CD4-positive, alpha-beta T cell treated with Interleukin-12 subunit alpha and Interleukin-12 subunit beta, for 1 hour (primary cell): ENCODE results near the gene PPP2R2C.

Source experiments
- DNase-seq: peaks from one replicate; pipeline ENCODE4 v3.0.0-alpha.2; 2020

PPP2R2C gene

DNA sequence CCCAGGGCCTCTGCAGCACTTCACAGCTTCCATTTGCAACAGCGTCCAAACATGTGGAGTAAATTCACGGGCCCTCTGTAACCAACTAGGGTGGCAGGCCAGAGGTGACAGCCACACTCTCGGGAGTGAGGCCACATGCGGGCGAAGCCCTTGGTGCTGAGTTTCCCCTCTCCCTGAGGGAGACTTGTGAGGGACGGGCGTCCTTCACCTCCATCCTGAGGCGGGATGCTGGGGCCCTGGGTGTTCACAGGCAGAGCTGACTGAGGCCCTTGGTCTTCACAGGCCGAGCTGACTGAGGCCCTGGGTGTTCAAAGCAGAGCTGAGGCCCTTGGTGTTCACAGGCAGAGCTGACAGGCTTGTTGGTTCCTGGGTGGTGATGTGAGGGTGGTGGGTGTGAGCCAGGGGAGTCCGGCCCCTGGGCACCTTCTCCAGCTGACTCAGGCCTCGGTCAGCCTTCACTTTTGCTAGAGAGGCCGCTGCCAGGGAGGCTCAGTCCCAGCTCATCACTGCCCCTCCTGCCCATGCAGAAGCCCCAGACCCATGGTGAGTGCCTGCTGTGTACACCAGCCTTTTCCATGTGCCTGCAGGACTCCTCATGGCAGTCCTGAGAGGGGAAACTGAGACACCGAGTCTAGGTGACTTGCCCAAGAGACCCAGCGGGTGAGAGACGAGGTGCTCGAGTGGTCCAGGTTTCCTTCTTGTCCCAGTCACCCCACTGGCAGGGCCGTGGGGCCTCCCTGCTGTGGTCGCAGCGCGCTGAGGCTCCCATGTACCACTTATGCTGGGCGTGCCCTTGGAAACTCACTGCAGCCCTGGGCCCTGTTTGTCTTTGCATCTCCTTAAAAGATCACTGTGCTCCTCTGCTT, 194.2 kb downstream of the PPP2R2C start:
- DNase-seq, result no peak

DNA sequence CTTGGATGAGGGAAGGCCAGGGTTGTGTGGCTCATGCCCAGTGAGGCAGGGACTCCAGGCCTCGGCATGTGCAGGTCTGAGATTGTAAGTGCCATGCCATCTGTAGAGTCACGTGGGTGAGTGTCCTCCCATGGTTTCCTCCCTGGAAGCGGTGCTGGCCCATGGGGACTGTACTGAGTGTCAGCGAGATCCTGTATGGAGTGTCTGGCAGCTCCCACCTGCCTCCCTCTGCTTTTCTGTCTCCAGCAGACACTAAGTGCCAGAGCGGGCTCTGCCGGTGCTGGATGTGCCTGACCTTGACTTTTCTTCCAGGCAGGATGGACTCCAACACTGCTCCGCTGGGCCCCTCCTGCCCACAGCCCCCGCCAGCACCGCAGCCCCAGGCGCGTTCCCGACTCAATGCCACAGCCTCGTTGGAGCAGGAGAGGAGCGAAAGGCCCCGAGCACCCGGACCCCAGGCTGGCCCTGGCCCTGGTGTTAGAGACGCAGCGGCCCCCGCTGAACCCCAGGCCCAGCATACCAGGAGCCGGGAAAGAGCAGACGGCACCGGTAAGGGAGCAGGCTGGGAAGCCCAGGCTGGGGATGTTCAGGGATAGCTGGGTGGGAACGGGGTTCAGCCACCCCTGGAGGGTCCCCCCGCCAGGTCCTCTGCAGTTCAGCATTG, 195.1 kb downstream of the PPP2R2C start:
- no peak for DNase-seq

DNA sequence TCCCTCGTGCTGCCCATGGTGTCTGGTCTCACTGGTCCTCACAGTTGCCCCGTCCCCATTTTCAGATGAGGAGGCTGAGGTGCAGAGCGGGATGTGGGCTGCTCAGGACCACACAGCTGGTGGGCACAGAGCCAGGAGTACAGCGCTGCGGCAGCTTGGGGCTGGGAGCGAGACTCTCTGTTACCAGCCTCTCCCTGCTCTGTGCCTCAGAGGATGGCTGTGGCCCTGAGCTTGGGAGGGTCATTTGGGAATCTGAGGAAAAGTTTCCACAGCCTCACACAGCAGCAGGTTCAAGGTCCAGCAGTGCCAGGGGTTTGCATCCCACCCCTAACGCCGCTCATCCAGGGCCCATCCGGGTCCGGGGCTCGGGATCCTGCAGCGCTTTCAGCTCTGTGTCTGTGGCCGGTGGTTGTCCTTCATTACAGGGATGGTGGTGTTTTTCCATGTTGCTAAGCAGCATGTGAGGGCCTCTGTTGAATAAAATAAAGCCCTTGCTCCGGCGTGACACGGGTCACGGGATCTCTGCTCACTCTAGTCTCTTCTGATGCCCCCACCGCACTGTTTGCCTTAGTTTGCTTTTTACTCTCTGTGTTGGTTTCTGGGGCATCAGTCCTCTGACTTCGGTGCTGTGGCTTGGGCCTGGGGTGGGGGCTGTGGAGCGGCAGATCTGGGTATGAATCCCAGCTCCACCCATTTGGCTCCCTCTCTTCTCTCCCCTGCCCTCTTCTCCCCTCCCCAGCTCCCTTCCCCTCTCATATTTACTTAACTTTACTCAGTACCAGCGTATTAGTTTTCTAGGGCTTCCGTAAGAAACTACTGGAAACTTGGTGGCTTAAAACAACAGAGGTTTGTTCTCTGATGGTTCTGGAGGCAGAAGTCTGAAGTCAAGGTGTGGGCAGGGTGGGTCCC, 196.3 kb downstream of the PPP2R2C start:
- no peak for DNase-seq

DNA sequence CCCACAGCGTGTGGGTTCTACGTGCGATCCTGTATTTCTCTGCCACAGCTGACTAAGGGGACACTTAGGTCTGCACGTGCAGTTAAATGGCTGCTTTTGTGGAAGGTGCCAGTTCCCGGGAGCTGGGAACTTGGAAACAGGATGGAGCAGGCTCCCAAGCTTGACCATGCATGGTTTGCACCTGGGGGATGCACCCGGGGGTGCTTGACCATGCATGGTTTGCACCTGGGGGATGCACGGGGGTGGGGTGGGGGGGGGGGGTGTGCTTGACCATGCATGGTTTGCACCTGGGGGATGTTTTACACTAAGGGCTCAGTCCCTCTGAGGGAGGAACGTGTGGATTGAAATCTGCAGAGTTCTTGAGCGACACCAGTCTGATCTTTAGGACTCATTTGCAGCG, 197.1 kb downstream of the PPP2R2C start:
- no peak for DNase-seq

DNA sequence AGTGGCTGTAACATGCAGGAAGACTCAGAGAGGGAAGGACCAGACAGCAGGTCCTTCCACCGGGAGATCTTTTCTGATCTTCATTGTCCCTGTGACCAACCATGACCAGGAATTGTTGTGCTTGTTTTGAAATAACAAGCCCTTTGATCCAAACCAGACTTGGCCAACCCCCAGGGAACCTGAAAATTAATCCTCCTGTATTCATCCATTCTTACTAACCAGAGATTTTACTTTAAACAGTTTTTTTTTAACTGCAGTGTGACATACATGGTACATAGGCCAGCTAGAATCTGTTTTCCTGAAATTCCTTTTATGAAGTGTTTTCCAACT, 198.8 kb downstream of the PPP2R2C start:
- DNase-seq, result no peak

DNA sequence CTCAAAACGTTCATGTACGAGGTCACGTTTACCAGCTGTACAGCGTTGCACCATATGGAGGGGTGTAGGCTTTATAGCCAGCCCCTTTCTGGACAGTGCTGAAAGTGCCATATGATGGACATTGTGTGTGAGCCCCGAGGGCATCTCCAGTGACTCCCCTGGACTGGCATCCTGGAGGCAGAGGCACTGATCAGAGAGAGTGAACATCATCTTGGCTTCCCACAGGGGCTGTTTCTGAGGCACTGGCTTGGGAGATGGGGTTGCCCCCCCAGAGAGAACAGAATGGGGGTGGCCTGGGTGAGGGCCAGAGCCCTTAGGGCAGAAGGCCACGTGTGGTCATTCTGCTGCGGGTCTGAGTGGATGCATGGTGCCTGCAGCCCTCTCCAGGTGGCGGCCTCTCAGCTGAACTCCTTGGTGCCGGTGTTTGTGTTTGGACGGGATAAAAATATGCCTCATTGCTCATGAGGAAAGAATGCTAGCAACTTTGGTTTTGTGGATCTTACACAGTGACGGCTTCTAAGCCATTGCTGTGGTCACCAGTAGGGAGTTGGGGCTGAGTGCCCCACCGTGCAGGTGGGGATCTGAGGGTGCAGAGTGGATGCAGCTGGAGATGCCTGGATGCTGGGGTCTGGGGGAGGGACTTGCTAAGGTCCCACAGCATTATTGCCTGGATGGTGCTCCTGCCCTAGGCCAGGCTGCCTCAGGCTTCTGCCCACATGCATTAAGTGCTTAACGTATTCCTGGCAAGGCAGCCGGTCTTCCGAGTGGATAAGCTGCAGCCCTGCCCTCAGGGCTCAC, 199.4 kb downstream of the PPP2R2C start:
- DNase-seq, result no peak

DNA sequence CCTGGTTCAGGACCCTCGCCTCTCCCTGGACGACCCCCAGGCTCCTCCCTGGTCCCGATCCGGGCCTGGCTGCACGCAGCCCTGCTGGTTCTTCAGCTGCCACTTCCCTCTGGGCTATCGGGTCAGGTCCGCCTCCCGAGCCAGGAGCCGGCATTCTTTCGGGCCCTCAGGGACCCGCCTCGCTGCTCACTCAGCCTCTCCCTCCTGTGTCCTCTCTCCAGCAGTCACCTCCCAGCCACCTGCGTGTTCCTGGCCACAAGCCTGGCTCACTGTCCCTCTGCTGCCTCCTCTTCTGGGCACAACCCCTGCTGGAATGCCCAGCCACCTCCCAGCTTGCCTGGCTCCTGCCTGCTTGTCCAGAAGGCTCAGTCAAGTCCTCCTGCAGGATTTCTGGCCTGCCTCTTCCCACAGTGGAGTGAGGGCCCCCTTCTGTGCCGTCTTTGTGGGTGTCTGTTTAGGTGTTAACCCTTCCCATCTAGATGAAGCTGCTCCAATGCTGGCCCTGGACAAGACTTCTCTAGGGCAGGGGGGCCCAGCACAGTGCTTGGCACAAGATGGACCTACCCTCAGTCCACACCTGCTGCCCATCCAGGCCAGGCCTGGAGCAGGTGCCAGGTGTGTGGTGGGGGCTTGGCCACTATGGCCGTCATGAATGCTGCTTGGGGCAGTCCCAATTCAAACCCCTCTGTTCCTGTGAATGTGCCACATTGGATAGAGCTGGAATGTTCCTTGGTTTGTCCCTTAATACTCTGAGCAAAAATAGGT, 200.5 kb downstream of the PPP2R2C start:
- DNase-seq, result no peak

DNA sequence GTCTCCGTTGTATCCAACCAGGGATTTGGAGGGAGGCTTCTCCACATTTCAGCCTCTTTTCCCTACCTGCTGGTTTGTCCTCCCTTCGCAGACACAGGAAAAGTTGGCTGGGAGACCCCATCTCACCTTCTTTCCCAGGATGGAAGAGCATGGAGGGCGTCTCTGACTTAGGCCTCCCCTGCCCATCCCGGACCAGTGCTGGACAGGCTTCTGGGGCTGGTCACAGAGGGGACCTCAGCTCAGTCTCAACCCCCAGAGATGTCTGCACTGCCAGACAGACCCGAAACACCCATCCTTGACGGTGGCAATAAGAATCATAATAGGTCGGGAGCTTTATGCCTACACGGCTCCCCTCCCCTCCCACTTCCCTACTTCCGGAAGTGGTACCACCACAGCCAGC, 201.2 kb downstream of the PPP2R2C start:
- DNase-seq, result no peak

DNA sequence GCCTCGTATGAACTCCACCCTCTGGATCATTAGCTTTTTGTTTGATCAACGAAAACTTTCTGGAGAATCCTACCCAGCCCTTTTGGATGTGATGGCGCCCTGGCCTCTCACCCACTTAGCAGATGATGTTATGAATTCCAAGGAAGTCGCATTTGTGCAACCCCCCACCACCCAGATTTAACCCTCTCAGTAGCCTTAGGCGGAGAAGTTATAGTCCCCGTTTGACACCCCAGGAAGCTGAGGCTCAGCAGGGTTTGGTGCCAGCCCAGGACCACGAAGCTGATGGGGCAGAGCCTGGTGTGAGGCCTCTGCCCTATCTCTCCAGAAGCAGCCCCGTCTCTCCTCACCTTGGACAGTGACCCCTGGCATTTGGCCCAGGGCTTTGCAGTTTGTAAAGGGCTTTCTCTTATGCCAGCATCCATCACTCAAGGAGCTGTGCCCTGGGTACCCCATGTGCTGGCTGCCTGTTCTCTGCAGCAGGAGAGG, 201.7 kb downstream of the PPP2R2C start:
- DNase-seq, result no peak
